ENCODE results near the gene ABCD3. TPM values are rescaled to one million over a fixed set of nuclear protein-coding genes. Genes with fewer than 3 reads are reported as not detected.
A peak's percentile ranks its signal among the peaks of the same experiment; 100 is the strongest.

The ABCD3 gene
- total RNA-seq, 1 experiment from 2014 or later: 93.4 TPM

- Mint-ChIP-seq H3K27me3 (ENCODE audit: insufficient read depth, unreplicated experiment) (no peaks in the 10 kb centered on the region), H3K4me1 (ENCODE audit: low read depth, unreplicated experiment) (peaks cover 7% of the 10 kb centered on the region)
- intact Hi-C loops (cut with micrococcal nuclease; ENCODE audit: unreplicated experiment): no loop called here
Observed at GRCh38 chr1:94456736-94457135, 38.5 kb downstream of the ABCD3 start.

DNA sequence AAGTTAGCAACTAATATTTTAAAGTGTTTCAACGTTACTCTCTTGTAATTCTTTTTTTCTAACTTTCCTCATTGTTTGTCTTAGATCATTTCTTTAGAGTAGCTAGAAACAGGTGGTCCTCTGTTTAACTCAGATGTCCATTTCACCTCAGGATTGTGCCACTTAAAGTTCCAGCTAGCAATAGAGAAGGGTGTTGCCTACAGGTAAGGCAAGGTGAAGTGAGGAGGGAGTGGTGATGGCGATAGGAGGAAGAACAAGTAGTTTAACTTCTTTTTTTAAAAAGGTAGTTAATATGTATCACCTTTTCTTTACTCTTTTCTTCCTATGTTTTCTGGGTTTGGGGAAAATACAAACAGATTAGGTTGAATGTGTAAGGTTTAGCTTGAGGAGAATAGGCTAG is 44.4 kb downstream of the ABCD3 start:
- intact Hi-C loops (cut with micrococcal nuclease; ENCODE audit: unreplicated experiment): loop anchor here (1.0 to 5.0 kb wide), 10 partner anchors 44 to 435 kb away; partner anchors contain the start of gene ABCD3
- no peak for TF ChIP-seq CTCF (IDR thresholded peaks at IDR 0.05; ENCODE audit: insufficient read depth in 1 of 2, low read depth in 1 of 2, low read length in 1 of 2, severe bottlenecking in 1 of 2, unreplicated experiment in 1 of 2)
- Mint-ChIP-seq H3K4me1 (ENCODE audit: low read depth, unreplicated experiment) (peaks cover 28% of the 10 kb centered on the region), H3K27me3 (ENCODE audit: insufficient read depth, unreplicated experiment) (no peaks in the 10 kb centered on the region), H3K27ac (ENCODE audit: unreplicated experiment) (peak overlapping the region; percentile 82), H3K36me3 (ENCODE audit: insufficient read depth, unreplicated experiment) (peaks cover 43% of the 10 kb centered on the region), H3K9me3 (ENCODE audit: unreplicated experiment) (no peaks in the 10 kb centered on the region), H3K4me3 (ENCODE audit: unreplicated experiment) (peak overlapping the region; percentile 8)
- CTCF ChIA-PET: interaction anchor here (0.9 to 3.3 kb wide), 3 partner anchors 45 to 437 kb away, joined by 7 to 38 read pairs (median 9); partner anchors contain the start of gene ABCD3
- Histone ChIP-seq H3K4me3 (ENCODE audit: low read depth, low read length) (no peak overlapping the region), H3K36me3 (ENCODE audit: control insufficient read depth, insufficient read depth, low read length) (no peaks in the 10 kb centered on the region), H3K4me1 (peaks cover 40% of the 10 kb centered on the region), H3K27me3 (replicated peaks; ENCODE audit: control insufficient read depth, insufficient read depth, low read length) (no peaks in the 10 kb centered on the region), H3K9me3 (no peaks in the 10 kb centered on the region)
- DNase-seq: no peak
- POLR2A ChIA-PET: no interaction called here
- BruUV-seq (replicated peaks): no TSS peak

More at GRCh38 chr1:94456736-94457135, 38.5 kb downstream of the ABCD3 start:
- Mint-ChIP-seq H3K9me3 (ENCODE audit: unreplicated experiment) (peaks cover 20% of the 10 kb centered on the region), H3K36me3 (ENCODE audit: insufficient read depth, unreplicated experiment) (peaks cover 44% of the 10 kb centered on the region), H3K27ac (ENCODE audit: unreplicated experiment) (no peak overlapping the region), H3K4me3 (ENCODE audit: unreplicated experiment) (no peak overlapping the region)
- TF ChIP-seq CTCF (IDR thresholded peaks at IDR 0.05; ENCODE audit: insufficient read depth in 1 of 2, low read depth in 1 of 2, low read length in 1 of 2, severe bottlenecking in 1 of 2, unreplicated experiment in 1 of 2): no peak
- Histone ChIP-seq H3K4me3 (ENCODE audit: low read depth, low read length) (no peak overlapping the region), H3K27me3 (replicated peaks; ENCODE audit: control insufficient read depth, insufficient read depth, low read length) (no peaks in the 10 kb centered on the region), H3K9me3 (no peaks in the 10 kb centered on the region), H3K36me3 (ENCODE audit: control insufficient read depth, insufficient read depth, low read length) (no peaks in the 10 kb centered on the region), H3K4me1 (peaks cover 16% of the 10 kb centered on the region)
- no peak for DNase-seq
- BruUV-seq (replicated peaks): no TSS peak
- POLR2A ChIA-PET: no interaction called here
- CTCF ChIA-PET: interaction anchor here (0.6 kb wide), 1 partner anchor 352 kb away, joined by 5 read pairs; no protein-coding TSS in a partner anchor

GRCh38 chr1:94463056-94463764 is 45.0 kb downstream of the ABCD3 start:
- peaks cover 28% of the 10 kb centered on the region for H3K4me1 Mint-ChIP-seq (ENCODE audit: low read depth, unreplicated experiment)
- H3K27me3 ChIP-seq (replicated peaks; ENCODE audit: control insufficient read depth, insufficient read depth, low read length): no peaks in the 10 kb centered on the region
- H3K9me3 ChIP-seq: no peaks in the 10 kb centered on the region
- intact Hi-C loops (cut with micrococcal nuclease; ENCODE audit: unreplicated experiment): loop anchor here (1.0 to 5.0 kb wide), 10 partner anchors 44 to 436 kb away; partner anchors contain the start of gene ABCD3
- peaks cover 40% of the 10 kb centered on the region for H3K4me1 ChIP-seq
- no peak for TF ChIP-seq CTCF (IDR thresholded peaks at IDR 0.05; ENCODE audit: insufficient read depth in 1 of 2, low read depth in 1 of 2, low read length in 1 of 2, severe bottlenecking in 1 of 2, unreplicated experiment in 1 of 2)
- H3K36me3 Mint-ChIP-seq (ENCODE audit: insufficient read depth, unreplicated experiment): peaks cover 40% of the 10 kb centered on the region
- DNase-seq: no peak
- BruUV-seq (replicated peaks): no TSS peak
- H3K4me3 Mint-ChIP-seq (ENCODE audit: unreplicated experiment): peak overlapping the region; percentile 46
- H3K9me3 Mint-ChIP-seq (ENCODE audit: unreplicated experiment): no peaks in the 10 kb centered on the region
- no peaks in the 10 kb centered on the region for H3K27me3 Mint-ChIP-seq (ENCODE audit: insufficient read depth, unreplicated experiment)
- H3K4me3 ChIP-seq (ENCODE audit: low read depth, low read length): no peak overlapping the region
- POLR2A ChIA-PET: interaction anchor here (0.8 to 1.2 kb wide), 4 partner anchors 41 to 226 kb away, joined by 3 to 5 read pairs (median 3); partner anchors contain the start of gene ARHGAP29
- CTCF ChIA-PET: interaction anchor here (0.6 to 3.3 kb wide), 19 partner anchors 13 to 438 kb away, joined by 3 to 38 read pairs (median 4); partner anchors contain the start of gene ABCD3
- H3K27ac Mint-ChIP-seq (ENCODE audit: unreplicated experiment): peak overlapping the region; percentile 82
- H3K36me3 ChIP-seq (ENCODE audit: control insufficient read depth, insufficient read depth, low read length): no peaks in the 10 kb centered on the region

Data from Caco-2 (cell line).